GM12875 (cell line): ENCODE measurements around the gene CXCL16.
"Not testable (repeated sequence)": the region's sequence is repeated elsewhere in the genome, so short reads cannot be mapped to it uniquely, and the experiment has no call there.

ENCODE experiments used
- H3K4me3 ChIP-seq: one replicate; pipeline ENCODE4 v1.5.1; 2011; ENCODE audit warnings: low read depth, low read length, control low read depth
- CTCF ChIP-seq: IDR thresholded peaks from 2 replicates; pipeline ENCODE4 v1.5.1; 2011; ENCODE audit warnings: low read depth, mild to moderate bottlenecking, control low read depth, inconsistent platforms, low read length, moderate library complexity, borderline replicate concordance; ENCODE audit not compliant: insufficient read depth

Gene CXCL16

GRCh38 chr17:4690745-4691144 lies 49.0 kb downstream of the CXCL16 start:
- TF ChIP-seq CTCF = no peak
- no peak overlapping the region for H3K4me3 ChIP-seq

- not testable (repeated sequence) for H3K4me3 ChIP-seq
Observed at GRCh38 chr17:4689872-4690271, 49.9 kb downstream of the CXCL16 start.

- H3K4me3 ChIP-seq = not testable (repeated sequence)
Observed at GRCh38 chr17:4683739-4684138, 56.0 kb downstream of the CXCL16 start.
